HG03460 (cell line): ENCODE results near the gene ZMYND11.
"Not testable (repeated sequence)": the region's sequence is repeated elsewhere in the genome, so short reads cannot be mapped to it uniquely, and the experiment has no call there.

ENCODE experiments used
- ATAC-seq: cut with Tn5 transposase; IDR thresholded peaks from one replicate; pipeline ENCODE4 v1.9.1; 2021; ENCODE audit not compliant: unreplicated experiment

The ZMYND11 gene

GRCh38 chr10:279232-279631, 144.0 kb downstream of the ZMYND11 start:
- no peak for ATAC-seq

GRCh38 chr10:279655-280054, 144.4 kb downstream of the ZMYND11 start:
- no peak for ATAC-seq

GRCh38 chr10:282294-283139, 147.3 kb downstream of the ZMYND11 start:
- ATAC-seq: no peak

GRCh38 chr10:283140-283479, 147.9 kb downstream of the ZMYND11 start:
- ATAC-seq: no peak

GRCh38 chr10:283916-284356, 148.7 kb downstream of the ZMYND11 start:
- peak; percentile 74 for ATAC-seq

GRCh38 chr10:285216-285615, 150.0 kb downstream of the ZMYND11 start:
- ATAC-seq: no peak

- no peak for ATAC-seq
Measured at GRCh38 chr10:287026-287709, 151.9 kb downstream of the ZMYND11 start.

GRCh38 chr10:287814-288213, 152.6 kb downstream of the ZMYND11 start:
- no peak for ATAC-seq

GRCh38 chr10:288316-289200, 153.3 kb downstream of the ZMYND11 start:
- no peak for ATAC-seq

GRCh38 chr10:289581-289980, 154.3 kb downstream of the ZMYND11 start:
- ATAC-seq: no peak

- ATAC-seq: no peak
Measured at GRCh38 chr10:290026-290725, 154.9 kb downstream of the ZMYND11 start.

GRCh38 chr10:293636-294035, 158.4 kb downstream of the ZMYND11 start:
- no peak for ATAC-seq

GRCh38 chr10:297567-297966, 162.3 kb downstream of the ZMYND11 start:
- ATAC-seq: no peak

- ATAC-seq: no peak
Measured at GRCh38 chr10:298033-298432, 162.8 kb downstream of the ZMYND11 start.

- peak; percentile 50 for ATAC-seq
Measured at GRCh38 chr10:299512-299911, 164.3 kb downstream of the ZMYND11 start.

- ATAC-seq: peak; percentile 50
Measured at GRCh38 chr10:299969-300368, 164.7 kb downstream of the ZMYND11 start.

GRCh38 chr10:300580-300979, 165.3 kb downstream of the ZMYND11 start:
- ATAC-seq: not testable (repeated sequence)

GRCh38 chr10:301536-301935, 166.3 kb downstream of the ZMYND11 start:
- ATAC-seq: no peak
